Measurements from ENCODE around the gene ZBTB26. TPM values are rescaled to one million over a fixed set of nuclear protein-coding genes. Genes with fewer than 3 reads are reported as not detected.
A peak's percentile ranks its signal among the peaks of the same experiment; 100 is the strongest.
"Not testable (repeated sequence)": the region's sequence is repeated elsewhere in the genome, so short reads cannot be mapped to it uniquely, and the experiment has no call there.

The ZBTB26 gene
- total RNA-seq, 1 experiment from 2014 or later: 3.2 TPM

- H3K27ac ChIP-seq: peak within 1 kb of the TSS; percentile 53
- peak; percentile 88 to 98 for DNase-seq (ENCODE audit: low read depth in 1 of 2, low spot score in 2 of 2)
- H3K27me3 ChIP-seq (replicated peaks): no peaks in the 10 kb centered on the region
- H3K4me3 ChIP-seq: peak within 1 kb of the TSS; percentile 75
- peaks cover 17% of the 10 kb centered on the region for H3K4me1 ChIP-seq (replicated peaks)
- peaks cover 30% of the 10 kb centered on the region for H3K36me3 ChIP-seq
- no peaks in the 10 kb centered on the region for H3K9me3 ChIP-seq (replicated peaks)
These were observed 9.7 kb upstream of the ZBTB26 start, which contains the start of gene RABGAP1 for GRCh38 chr9:122940749-122941581. Gene RABGAP1, plus strand, starts transcription at chr9:122941020. Its CDS starts 16,040 bp downstream, at chr9:122957060.

- no peak overlapping the region for H3K27ac ChIP-seq
- no peaks in the 10 kb centered on the region for H3K27me3 ChIP-seq (replicated peaks)
- no peaks in the 10 kb centered on the region for H3K9me3 ChIP-seq (replicated peaks)
- peak overlapping the region; percentile 75; the same call in 1 of the 2 replicates for H3K4me3 ChIP-seq
- DNase-seq (ENCODE audit: low read depth in 1 of 2, low spot score in 2 of 2): no peak
- H3K4me1 ChIP-seq (replicated peaks): peaks cover 17% of the 10 kb centered on the region
- H3K36me3 ChIP-seq: peaks cover 30% of the 10 kb centered on the region
These were observed 9.1 kb upstream of the ZBTB26 start for GRCh38 chr9:122940454-122940748.

DNA sequence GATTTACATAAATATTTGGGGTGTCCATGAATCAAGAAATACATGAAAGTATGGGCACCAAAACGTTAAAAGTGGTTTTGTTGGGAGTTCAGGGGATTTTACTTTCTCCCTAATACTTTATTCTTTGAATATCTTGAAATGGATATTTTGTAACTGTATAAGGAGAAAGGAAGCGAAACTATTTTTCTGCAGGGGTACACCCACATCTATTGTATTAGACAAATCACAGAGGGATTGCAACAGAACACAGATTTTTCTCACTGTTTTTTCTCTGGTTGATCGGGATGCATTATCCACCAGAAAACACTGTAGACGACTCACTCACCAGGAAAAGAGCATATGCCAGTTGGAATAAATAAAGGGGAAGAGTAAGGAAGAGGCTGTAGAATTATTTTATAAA, 8.3 kb upstream of the ZBTB26 start:
- Histone ChIP-seq H3K36me3 (peaks cover 30% of the 10 kb centered on the region), H3K27ac (no peak overlapping the region), H3K27me3 (replicated peaks) (no peaks in the 10 kb centered on the region), H3K4me1 (replicated peaks) (peaks cover 13% of the 10 kb centered on the region), H3K4me3 (no peak overlapping the region), H3K9me3 (replicated peaks) (no peaks in the 10 kb centered on the region)
- no peak for DNase-seq (ENCODE audit: low read depth in 1 of 2, low spot score in 2 of 2)

DNA sequence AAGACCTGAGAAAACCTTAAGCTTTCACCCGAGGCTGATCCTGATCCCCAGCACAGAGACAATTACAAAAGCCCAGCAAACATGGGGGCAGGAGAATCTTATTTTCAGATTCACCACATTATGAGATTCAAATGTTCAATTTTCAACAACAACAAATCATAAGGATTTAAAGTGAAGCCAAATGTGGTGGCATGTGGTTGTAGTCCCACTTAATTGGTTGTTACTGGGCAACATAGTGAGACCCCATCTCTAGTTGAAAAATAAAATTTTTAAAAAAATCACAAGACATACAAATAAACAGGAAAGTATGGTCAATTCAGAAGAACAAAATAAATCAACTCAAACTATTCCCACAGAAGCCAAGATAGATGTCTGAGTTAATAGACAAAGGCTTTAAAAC, 5.6 kb upstream of the ZBTB26 start:
- Histone ChIP-seq H3K27ac (no peak overlapping the region), H3K36me3 (peaks cover 30% of the 10 kb centered on the region), H3K27me3 (replicated peaks) (no peaks in the 10 kb centered on the region), H3K4me1 (replicated peaks) (peaks cover 12% of the 10 kb centered on the region), H3K4me3 (no peak overlapping the region), H3K9me3 (replicated peaks) (no peaks in the 10 kb centered on the region)
- no peak for DNase-seq (ENCODE audit: low read depth in 1 of 2, low spot score in 2 of 2)

DNA sequence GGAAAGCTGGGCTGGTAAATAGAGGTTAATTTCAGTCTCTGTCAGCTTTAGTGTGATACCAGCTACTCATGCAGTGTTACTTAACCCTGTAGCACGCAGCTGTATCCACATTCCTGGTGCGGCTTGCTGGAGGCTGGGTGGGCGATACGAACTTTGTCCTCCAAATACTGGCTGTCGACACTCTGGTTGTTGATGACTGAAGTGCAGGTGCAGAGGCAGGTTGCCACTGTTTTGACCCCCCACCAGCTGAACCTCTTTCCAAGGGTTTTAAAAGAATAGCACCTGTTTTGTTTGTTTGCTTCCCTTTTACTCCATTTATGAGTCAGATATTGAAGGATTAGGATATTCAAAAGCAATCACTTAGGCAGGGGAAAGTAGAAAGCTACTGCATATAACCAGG, 5.2 kb upstream of the ZBTB26 start:
- Histone ChIP-seq H3K9me3 (replicated peaks) (no peaks in the 10 kb centered on the region), H3K4me3 (no peak overlapping the region), H3K27me3 (replicated peaks) (no peaks in the 10 kb centered on the region), H3K27ac (no peak overlapping the region), H3K4me1 (replicated peaks) (peaks cover 9% of the 10 kb centered on the region), H3K36me3 (peaks cover 30% of the 10 kb centered on the region)
- no peak for DNase-seq (ENCODE audit: low read depth in 1 of 2, low spot score in 2 of 2)

- Histone ChIP-seq H3K9me3 (replicated peaks) (no peaks in the 10 kb centered on the region), H3K4me3 (peak overlapping the region; percentile 73), H3K27ac (peak overlapping the region; percentile 49), H3K4me1 (replicated peaks) (peaks cover 12% of the 10 kb centered on the region), H3K27me3 (replicated peaks) (no peaks in the 10 kb centered on the region), H3K36me3 (peaks cover 6% of the 10 kb centered on the region; the same call in 1 of the 2 replicates)
- no peak for DNase-seq (ENCODE audit: low read depth in 1 of 2, low spot score in 2 of 2)
These were observed 629 bp downstream of the ZBTB26 start for GRCh38 chr9:122930541-122931225.

DNA sequence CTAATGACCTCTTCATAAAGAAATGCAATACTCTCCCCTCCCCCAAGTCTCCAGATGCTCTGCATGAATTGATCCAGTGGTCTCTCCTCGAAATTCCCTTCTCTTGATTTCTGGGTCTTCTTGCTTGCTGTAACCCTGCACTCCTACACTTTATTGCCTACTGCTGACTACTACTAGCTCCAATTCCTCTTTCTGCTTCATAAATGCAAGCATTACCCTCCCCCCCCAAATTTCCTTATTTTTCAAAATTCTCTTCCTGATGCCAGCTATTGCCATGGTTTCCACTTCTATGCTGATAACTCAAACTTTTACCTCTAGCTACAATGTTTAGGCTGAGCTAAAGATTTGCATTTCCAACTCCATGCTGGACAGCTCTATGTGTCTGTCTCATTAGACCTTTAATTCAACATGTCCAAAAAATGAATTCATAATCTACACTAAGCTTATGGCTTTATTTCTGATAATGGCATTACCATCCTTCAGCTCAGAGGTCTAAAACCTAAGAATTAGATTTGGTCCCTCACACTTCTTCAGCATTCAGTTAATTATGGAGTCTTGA, 1.4 kb downstream of the ZBTB26 start:
- Histone ChIP-seq H3K27me3 (replicated peaks) (no peaks in the 10 kb centered on the region), H3K4me1 (replicated peaks) (peaks cover 12% of the 10 kb centered on the region), H3K4me3 (no peak overlapping the region), H3K36me3 (peaks cover 6% of the 10 kb centered on the region; the same call in 1 of the 2 replicates), H3K27ac (no peak overlapping the region), H3K9me3 (replicated peaks) (no peaks in the 10 kb centered on the region)
- DNase-seq (ENCODE audit: low read depth in 1 of 2, low spot score in 2 of 2): no peak

DNA sequence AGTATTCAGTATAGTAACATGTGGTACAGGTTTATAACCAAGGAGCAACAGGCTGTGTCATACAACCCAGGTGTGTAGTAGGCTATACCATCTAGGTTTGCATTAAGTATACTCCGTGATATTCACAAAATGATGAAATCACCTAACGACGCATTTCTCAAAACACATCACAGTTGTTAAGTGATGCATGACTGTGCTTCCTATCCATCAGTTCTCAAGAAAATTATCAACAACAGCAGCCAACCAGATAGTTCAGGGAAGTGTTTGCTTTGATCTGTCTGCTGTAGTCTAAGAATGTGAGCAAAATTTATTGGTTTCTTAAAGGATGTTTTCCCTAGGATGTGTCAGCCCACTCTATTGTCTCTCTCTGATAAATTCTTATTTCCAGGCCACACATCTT, 7.4 kb downstream of the ZBTB26 start:
- Histone ChIP-seq H3K36me3 (peaks cover 28% of the 10 kb centered on the region), H3K9me3 (replicated peaks) (no peaks in the 10 kb centered on the region), H3K4me1 (replicated peaks) (no peaks in the 10 kb centered on the region), H3K27me3 (replicated peaks) (no peaks in the 10 kb centered on the region), H3K27ac (no peak overlapping the region), H3K4me3 (no peak overlapping the region)
- DNase-seq (ENCODE audit: low read depth in 1 of 2, low spot score in 2 of 2): no peak

DNA sequence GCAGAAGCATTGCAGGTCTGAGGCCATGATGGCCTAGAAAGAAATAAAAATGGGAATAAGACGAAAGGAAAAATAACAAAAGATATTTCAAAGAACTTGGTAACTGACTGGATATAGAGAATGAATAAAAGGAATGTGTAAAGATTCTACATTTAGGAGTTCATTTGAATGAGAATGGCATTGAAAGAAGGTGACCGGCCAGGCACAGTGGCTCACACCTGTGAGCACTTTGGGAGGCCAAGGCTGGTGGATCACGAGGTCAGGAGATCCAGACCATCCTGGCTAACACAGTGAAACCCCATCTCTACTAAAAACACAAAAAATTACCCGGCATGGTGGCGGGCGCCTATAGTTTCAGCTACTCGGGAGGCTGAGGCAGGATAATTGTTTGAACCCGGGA, 8.6 kb downstream of the ZBTB26 start:
- no peaks in the 10 kb centered on the region for H3K4me1 ChIP-seq (replicated peaks)
- H3K4me3 ChIP-seq: no peak overlapping the region
- peaks cover 26% of the 10 kb centered on the region for H3K36me3 ChIP-seq
- no peaks in the 10 kb centered on the region for H3K9me3 ChIP-seq (replicated peaks)
- no peaks in the 10 kb centered on the region for H3K27me3 ChIP-seq (replicated peaks)
- no peak overlapping the region for H3K27ac ChIP-seq
- no peak for DNase-seq (ENCODE audit: low read depth in 1 of 2, low spot score in 2 of 2)

GRCh38 chr9:122918310-122918709, 13.0 kb downstream of the ZBTB26 start:
- Histone ChIP-seq H3K36me3 (peaks cover 28% of the 10 kb centered on the region), H3K27me3 (replicated peaks) (no peaks in the 10 kb centered on the region), H3K4me1 (replicated peaks) (peaks cover 4% of the 10 kb centered on the region; the same call in 1 of the 2 replicates), H3K4me3 (no peak overlapping the region), H3K9me3 (replicated peaks) (no peaks in the 10 kb centered on the region), H3K27ac (no peak overlapping the region)
- no peak for DNase-seq (ENCODE audit: low read depth in 1 of 2, low spot score in 2 of 2)

DNA sequence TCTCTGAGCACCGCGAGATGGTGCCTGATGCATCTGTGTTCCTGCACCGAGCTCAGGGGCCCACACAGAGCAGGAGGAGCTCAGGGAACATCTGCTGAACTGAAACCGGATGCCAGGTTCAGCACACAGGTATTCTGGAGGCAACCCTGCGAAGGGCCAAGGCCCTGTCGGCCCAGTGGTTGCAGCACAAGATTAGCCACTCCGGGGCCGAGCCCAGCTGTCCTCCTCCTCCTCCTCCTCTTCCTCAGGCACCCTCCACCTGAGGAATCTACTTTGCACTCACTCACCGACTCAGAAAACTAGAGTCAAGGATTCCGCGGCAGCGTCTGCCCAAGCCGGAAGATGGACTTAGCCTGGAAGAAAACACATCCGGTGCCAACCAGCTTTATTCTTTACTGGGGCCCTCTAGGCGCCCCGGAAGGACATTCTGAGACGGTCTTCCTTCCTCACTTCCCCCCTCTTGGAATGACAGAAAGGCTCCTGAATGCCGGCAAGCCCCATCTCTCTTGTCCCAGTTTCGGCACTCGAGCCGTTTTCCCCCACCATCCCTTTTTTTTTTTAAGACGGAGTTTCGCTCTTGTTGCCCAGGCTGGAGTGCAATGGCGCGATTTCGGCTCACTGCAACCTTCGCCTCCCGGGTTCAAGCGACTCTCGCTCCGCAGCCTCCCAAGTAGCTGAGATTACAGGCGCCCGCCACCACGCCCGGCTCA, 18.2 kb downstream of the ZBTB26 start, which contains the start of gene ZBTB6:
Gene ZBTB6, minus strand, starts transcription at position 360 of the 710 bp plus-strand sequence. CDS start 1,251 bp downstream, outside the sequence.
- H3K4me3 ChIP-seq: peak within 1 kb of the TSS; percentile 56
- H3K36me3 ChIP-seq: peaks cover 28% of the 10 kb centered on the region
- no peaks in the 10 kb centered on the region for H3K9me3 ChIP-seq (replicated peaks)
- DNase-seq (ENCODE audit: low read depth in 1 of 2, low spot score in 2 of 2): peak; percentile 70 to 78
- H3K27me3 ChIP-seq (replicated peaks): no peaks in the 10 kb centered on the region
- H3K4me1 ChIP-seq (replicated peaks): peaks cover 9% of the 10 kb centered on the region
- H3K27ac ChIP-seq: peak within 1 kb of the TSS; percentile 51

GRCh38 chr9:122912671-122912963, 18.7 kb downstream of the ZBTB26 start:
- Histone ChIP-seq H3K4me3 (peak overlapping the region; percentile 56), H3K27me3 (replicated peaks) (no peaks in the 10 kb centered on the region), H3K27ac (peak overlapping the region; percentile 51), H3K9me3 (replicated peaks) (no peaks in the 10 kb centered on the region), H3K4me1 (replicated peaks) (peaks cover 9% of the 10 kb centered on the region), H3K36me3 (peaks cover 28% of the 10 kb centered on the region)
- DNase-seq (ENCODE audit: low read depth in 1 of 2, low spot score in 2 of 2): no peak

- not testable (repeated sequence) for H3K4me1 ChIP-seq (replicated peaks); H3K27me3 ChIP-seq (replicated peaks); H3K4me3 ChIP-seq; H3K27ac ChIP-seq; DNase-seq (ENCODE audit: low read depth in 1 of 2, low spot score in 2 of 2); H3K9me3 ChIP-seq (replicated peaks)
- H3K36me3 ChIP-seq: peaks cover 27% of the 10 kb centered on the region
These were observed 25.2 kb downstream of the ZBTB26 start for GRCh38 chr9:122906122-122906521.
